ENCODE data around the gene COA5.
"Not testable (repeated sequence)": the region's sequence is repeated elsewhere in the genome, so short reads cannot be mapped to it uniquely, and the experiment has no call there.

The COA5 gene

GRCh38 chr2:98607104-98607503 lies 1.2 kb downstream of the COA5 start:
- peak overlapping the region; percentile 85 for H3K4me3 ChIP-seq (ENCODE audit: low read depth, low read length)

DNA sequence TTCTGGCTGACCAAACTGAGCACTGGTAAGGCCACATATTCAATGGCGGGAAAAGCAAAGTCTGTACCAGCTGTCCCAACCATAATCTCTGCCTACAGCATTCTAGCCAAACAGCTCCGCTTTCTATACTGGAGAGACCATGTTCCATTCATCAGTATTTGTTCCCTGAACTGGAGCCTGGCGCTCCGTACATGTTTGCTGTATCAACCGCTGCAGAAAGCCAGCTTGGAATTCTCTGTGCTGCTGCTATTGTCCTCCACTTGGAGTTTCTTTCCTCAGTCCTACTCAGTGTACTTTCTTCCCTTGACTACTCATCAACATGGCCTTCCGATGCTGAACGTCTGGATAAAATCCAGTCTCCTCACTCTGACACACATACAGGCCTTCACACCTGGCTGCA lies 1.9 kb downstream of the COA5 start:
- H3K4me3 ChIP-seq (ENCODE audit: low read depth, low read length) = no peak overlapping the region

GRCh38 chr2:98605076-98605475 lies 3.2 kb downstream of the COA5 start:
- no peak overlapping the region for H3K4me3 ChIP-seq (ENCODE audit: low read depth, low read length)

- H3K4me3 ChIP-seq (ENCODE audit: low read depth, low read length) = no peak overlapping the region
These were observed 3.8 kb downstream of the COA5 start for GRCh38 chr2:98604547-98604946.

DNA sequence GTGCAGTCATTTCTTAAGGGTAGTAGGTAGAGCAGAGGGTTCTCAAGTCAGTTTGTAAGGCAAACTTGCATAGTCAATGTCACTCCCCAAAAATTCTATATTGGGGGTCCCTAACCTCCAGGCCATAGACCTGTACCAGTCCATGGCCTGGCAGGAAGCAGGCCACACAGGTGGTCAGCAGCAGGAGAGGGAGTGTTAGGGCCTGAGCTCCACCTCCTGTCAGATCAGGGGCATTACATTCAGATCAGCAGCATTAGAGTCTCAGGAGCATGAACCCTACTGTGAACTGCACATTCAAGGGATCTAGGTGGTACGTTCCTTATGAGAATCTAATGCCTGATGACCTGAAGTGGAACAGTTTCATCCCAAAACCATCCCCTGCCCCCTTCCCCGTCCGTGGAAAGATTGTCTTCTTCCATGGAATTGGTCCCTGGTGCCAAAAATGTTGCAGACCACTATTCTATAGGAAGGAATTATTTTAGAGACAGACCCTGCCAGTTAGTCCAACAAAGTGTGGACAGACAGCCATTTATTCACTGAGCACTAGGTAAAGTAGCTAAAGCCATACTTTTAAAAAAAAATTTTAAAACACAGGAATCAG lies 6.7 kb downstream of the COA5 start:
- H3K4me3 ChIP-seq (ENCODE audit: low read depth, low read length) = no peak overlapping the region

- H3K4me3 ChIP-seq (ENCODE audit: low read depth, low read length) = no peak overlapping the region
These were observed 9.4 kb downstream of the COA5 start for GRCh38 chr2:98598781-98599428.

- not testable (repeated sequence) for H3K4me3 ChIP-seq (ENCODE audit: low read depth, low read length)
These were observed 13.6 kb downstream of the COA5 start for GRCh38 chr2:98594665-98595064.

DNA sequence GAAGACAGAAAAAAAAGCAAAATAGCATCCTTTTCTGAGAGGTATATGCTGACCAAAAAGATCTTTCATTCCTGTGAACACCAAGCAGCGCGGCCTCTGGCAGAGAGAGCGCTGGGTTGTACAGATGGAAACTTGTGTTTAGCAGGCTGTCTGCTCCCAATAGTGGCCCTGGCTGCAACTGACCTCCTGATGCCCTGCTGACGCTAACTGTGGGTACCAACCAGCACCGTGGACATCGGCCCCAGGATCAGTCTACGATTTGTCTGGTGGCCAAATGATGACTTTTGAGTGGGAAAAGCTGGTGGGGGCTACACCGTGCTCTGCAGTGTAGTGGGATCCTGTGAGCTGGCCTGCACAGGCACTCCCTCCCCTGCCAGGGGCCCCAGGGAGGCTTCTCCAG lies 15.7 kb downstream of the COA5 start:
- no peak overlapping the region for H3K4me3 ChIP-seq (ENCODE audit: low read depth, low read length)

DNA sequence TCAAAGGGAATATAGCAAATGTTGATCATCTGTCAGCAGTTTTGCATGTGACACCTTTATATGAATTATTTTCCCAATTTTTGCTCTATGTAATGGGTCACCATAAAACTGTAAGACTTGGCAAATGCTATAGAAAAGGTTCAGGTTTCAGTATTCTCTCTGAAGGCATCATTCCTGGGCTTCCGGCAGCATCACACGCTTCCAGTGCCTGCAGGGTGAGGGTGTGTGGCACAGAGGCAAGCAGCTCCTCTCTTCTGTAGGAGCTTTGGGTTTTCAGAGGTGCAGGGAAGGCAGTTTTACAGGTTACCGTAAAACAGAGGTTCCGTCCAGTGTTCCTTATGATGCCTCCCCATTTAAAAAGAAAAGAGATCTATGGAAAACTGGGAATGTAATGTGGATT lies 18.8 kb downstream of the COA5 start:
- no peak overlapping the region for H3K4me3 ChIP-seq (ENCODE audit: low read depth, low read length)

DNA sequence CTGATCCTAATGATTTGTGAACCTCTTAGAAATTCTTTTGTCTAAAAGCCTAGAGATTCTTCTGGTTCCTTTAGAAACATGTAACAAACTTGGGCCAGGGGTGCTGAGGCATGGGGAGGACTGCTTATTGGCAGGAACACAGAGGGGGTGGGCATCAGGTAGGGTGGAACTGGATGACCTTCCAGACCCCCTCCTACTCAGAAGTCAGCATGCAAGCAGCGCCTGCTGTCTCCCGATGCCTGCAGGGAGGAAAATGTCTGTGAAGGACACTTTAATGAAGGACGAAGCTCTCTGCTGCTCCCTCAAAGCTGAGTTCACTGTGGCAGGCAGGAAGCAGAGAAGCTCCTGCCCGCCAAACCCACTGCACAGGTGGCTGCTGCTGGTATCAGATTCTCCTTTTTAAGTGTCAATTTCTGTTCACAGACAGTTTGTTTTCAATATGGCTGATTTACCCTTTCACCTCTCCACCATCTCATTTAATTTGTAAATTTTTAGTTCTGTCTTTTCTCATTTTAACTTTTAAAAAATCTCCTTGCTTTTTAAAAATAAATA lies 19.4 kb downstream of the COA5 start:
- no peak overlapping the region for H3K4me3 ChIP-seq (ENCODE audit: low read depth, low read length)

- H3K4me3 ChIP-seq (ENCODE audit: low read depth, low read length) = no peak overlapping the region
These were observed 21.7 kb downstream of the COA5 start for GRCh38 chr2:98586551-98587140.

DNA sequence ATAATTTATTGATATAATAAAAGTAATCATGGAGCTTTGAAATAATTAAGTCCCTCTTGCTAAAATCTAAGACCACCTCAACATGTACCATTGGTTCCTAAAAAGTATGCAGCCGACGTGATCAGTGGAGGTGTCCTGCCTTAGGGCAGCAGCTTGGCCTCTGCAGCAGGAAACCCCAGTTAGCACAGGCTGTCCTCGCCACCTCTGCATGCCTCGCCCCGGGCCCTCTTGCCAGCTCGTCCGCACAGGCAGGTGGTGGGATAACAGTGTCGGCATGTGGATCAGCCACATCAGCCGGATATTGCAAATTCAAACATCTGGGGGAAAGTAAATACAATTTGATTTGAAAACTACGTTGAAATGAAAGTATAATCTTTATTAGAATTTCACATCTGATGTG lies 22.9 kb downstream of the COA5 start:
- no peak overlapping the region for H3K4me3 ChIP-seq (ENCODE audit: low read depth, low read length)

GRCh38 chr2:98583816-98584618 lies 24.3 kb downstream of the COA5 start:
- H3K4me3 ChIP-seq (ENCODE audit: low read depth, low read length) = no peak overlapping the region

- no peak overlapping the region for H3K4me3 ChIP-seq (ENCODE audit: low read depth, low read length)
These were observed 25.0 kb downstream of the COA5 start for GRCh38 chr2:98583276-98583675.

GRCh38 chr2:98582523-98582922 lies 25.8 kb downstream of the COA5 start:
- H3K4me3 ChIP-seq (ENCODE audit: low read depth, low read length) = no peak overlapping the region

GRCh38 chr2:98580656-98581284 lies 27.5 kb downstream of the COA5 start:
- no peak overlapping the region for H3K4me3 ChIP-seq (ENCODE audit: low read depth, low read length)

GRCh38 chr2:98579926-98580325 lies 28.4 kb downstream of the COA5 start:
- no peak overlapping the region for H3K4me3 ChIP-seq (ENCODE audit: low read depth, low read length)

- H3K4me3 ChIP-seq (ENCODE audit: low read depth, low read length) = no peak overlapping the region
These were observed 30.1 kb downstream of the COA5 start for GRCh38 chr2:98578231-98578630.

GRCh38 chr2:98577313-98577712 lies 31.0 kb downstream of the COA5 start:
- no peak overlapping the region for H3K4me3 ChIP-seq (ENCODE audit: low read depth, low read length)

DNA sequence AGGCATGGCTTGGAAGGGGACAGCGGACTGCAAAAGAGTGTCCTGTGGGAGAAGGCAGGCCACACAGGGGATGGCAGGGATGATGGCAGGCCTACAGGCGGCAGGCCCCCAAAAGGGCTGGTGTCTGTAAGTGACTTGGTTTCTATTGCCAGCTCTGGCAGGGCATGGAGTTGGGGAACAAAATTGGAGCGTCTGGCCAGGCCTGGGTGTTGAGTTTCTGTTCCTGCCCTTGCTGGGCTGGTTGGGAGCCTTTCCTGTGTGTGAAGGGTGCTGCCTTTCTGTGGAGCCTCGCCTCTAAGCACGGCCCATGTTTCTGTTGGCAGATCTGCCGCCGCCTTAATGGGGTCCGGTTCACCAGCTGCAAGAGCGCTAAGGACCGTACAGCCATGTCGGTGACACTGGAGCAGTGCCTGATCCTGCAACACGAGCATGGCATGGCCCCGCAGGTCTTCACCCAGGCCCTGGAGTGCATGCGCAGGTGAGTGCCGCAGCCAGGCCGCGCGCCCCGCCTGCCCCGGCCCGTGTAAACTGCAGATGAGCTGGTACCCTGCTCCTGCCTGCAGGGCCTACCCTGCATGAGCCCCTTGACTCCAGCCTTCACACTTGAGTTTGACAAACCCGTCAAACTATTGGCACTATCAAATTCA lies 31.5 kb downstream of the COA5 start:
- no peak overlapping the region for H3K4me3 ChIP-seq (ENCODE audit: low read depth, low read length)

- no peak overlapping the region for H3K4me3 ChIP-seq (ENCODE audit: low read depth, low read length)
These were observed 34.9 kb downstream of the COA5 start for GRCh38 chr2:98573426-98573825.

Measured in iPS-11a (cell line).